HG02798 (cell line): ENCODE data around the gene MYBPC2.

Experiments
- ATAC-seq: cut with Tn5 transposase; IDR thresholded peaks from one replicate; pipeline ENCODE4 v1.9.1; 2021; ENCODE audit warnings: mild to moderate bottlenecking; ENCODE audit not compliant: unreplicated experiment, poor library complexity

The MYBPC2 gene

GRCh38 chr19:50495020-50495531, 62.4 kb downstream of the MYBPC2 start:
- no peak for ATAC-seq

GRCh38 chr19:50496189-50497021, 63.7 kb downstream of the MYBPC2 start:
- ATAC-seq = no peak

- ATAC-seq = no peak
Measured at GRCh38 chr19:50497022-50497405, 64.3 kb downstream of the MYBPC2 start.

DNA sequence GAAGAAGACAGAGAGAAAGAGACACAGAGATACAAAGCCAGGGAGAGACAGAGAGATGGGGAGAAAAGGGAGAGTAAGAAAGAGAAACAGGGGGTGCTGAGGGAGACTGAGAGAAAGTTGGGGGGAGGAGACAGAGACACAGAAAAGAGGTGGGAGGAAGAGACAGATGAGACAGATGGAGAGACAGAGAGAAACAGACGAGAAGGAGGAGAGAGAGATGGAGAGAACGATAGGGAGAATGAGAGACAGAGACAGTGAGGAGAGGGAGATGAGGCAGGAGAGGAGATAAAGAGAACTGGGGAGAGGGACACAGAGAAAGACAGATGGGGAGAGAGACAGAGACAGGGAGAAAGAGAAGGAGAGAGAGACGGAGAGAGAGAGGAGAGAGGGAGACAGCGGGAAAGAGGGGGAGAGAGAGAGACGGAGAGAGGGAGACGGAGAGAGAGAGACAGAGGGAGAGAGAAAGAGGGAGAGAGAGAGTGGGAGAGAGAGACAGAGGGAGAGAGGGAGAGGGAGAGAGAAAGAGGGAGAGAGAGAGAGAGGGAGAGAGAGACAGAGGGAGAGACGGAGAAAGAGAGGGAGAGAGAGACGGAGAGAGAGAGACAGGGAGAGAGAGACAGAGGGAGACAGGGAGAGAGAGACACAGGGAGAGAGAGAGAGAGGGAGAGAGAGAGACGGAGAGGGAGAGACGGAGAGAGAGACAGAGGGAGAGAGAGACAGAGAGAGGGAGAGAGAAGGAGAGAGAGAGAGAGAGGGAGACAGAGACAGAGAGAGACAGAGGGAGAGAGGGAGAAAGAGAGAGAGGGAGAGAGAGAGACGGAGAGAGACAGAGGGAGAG, 65.7 kb downstream of the MYBPC2 start:
- no peak for ATAC-seq

GRCh38 chr19:50500060-50500752, 67.5 kb downstream of the MYBPC2 start:
- ATAC-seq = no peak

DNA sequence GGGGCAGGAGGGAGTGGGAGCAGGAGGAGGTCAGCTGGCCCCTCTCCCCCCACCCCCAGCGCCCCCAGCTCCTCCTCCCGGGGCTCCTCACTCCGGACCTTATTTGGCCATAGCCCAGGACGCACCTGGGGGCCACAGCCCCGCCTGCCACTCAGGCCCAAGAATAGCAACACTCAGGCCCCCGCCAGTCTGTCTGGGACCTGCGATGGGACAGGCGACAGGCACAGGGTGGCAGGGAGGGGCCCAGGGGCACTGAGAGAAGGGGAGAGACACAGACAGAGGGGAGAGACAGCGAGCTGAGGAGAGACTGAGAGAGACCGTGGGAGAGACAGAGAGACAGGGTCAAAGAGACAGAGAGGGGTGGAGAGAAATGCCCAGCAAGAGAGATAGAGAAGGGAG, 68.1 kb downstream of the MYBPC2 start:
- ATAC-seq = no peak

DNA sequence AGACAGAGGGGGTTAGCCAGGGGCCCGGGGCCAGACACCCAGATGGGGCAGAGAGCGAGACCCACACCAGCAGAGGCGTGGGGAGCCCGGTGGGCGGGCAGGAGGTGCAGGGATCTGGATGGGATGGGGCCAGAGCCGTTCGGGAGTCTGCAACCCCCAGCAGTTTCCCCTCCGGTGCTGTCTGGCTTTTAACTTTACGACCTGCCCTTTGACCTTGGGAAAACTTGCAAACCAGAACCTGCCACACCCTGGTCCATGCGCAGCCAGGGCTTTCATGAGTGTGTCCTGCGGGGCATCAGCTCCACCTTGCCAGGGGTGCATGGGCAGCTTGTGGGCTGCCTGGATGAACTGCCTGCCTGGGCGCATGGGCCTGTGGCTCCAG, 68.5 kb downstream of the MYBPC2 start:
- no peak for ATAC-seq

GRCh38 chr19:50501568-50502475, 69.1 kb downstream of the MYBPC2 start:
- ATAC-seq = no peak

DNA sequence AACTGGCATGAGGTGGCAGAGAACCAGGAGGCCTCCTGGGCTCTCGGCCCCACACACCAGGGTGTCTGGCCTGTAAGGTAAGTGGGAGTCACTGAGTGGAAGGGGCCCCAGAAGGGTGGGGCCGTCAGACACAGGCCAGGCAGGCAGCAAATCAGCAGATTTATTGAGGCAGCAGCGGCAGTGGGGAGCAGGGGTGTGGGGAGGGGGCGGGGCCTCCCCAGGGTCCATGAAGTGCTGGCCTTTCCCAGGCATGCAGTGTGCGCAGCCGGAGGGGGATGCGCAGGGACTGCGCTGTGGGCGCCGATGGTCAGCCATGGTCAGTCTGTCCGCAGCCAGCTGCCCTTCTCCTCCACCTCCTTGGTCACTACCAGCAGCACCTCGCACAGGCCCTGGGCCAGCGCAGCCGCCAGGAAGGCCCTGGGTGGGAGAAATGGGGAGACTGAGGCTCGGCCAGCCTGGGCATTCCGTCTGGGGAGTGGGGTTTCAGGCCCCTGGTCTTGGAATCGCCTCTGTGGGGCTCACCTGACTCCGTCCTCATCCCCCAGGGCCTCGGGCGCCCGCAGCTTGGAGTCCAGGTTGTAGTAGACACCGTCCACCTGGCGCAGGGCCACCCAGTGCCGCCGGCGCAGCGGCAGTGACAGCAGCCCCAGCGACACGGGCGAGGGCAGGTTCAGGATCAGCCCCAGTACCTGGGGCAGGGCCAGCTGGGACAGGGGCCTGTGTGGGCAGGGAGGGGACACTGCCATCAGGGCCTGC, 73.3 kb downstream of the MYBPC2 start:
- no peak for ATAC-seq

DNA sequence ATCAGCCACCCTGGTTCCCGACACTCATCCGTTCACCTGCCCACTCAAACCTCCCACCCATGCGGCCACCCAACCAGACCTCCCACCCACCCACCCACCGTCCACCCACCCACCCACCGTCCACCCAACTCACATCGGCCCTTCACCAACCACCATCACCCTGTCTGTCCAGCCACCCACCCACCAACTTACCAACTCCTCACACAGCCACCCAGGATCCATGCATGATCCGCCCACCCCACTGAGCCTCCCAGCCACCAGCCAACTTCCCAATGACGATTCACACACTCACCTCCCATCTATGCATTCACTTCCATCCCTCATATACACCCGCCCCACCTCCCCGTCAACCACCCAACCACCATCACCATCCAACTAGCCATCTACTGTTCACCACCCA, 74.0 kb downstream of the MYBPC2 start:
- ATAC-seq = no peak

DNA sequence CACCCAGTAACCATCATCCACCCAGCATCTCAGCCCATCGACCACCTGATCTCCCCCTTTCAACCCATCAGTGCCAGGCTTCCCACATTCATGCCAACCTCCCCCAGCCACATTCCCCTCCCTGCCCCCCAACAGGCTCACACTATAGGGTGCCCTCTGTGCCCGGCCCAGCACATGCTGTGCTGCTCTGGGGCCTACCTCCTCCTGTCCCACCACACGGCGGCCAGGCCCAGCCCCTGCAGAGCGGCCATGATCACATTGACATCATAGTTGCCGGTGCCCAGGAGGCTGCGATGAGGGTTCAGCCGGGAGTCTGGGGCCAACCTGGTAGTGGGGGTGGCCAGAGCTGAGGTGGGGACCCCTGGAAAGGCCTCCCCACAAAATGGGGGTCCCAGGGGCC, 74.7 kb downstream of the MYBPC2 start:
- no peak for ATAC-seq

- ATAC-seq = no peak
Measured at GRCh38 chr19:50508843-50509190, 76.1 kb downstream of the MYBPC2 start.

DNA sequence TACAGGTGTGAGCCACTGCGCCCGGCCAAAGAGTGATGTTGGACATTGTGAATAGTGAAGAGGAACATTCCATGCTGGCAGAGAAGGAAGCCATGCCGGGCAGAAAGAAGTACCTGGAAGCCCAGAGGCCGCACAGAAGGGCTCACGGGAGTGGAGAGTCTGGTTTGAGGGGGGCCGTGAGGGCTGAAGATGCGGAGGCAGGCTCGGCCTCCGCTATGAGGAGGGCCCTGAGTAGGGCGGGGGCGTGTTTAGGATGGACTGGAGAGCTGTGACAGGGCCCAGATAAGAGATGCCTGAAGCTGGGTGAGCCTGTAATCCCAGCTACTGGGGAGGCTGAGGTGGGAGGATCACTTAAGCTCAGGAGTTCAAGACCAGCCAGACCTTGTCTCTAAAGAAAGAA, 76.7 kb downstream of the MYBPC2 start:
- ATAC-seq = no peak

- ATAC-seq = no peak
Measured at GRCh38 chr19:50510121-50510670, 77.5 kb downstream of the MYBPC2 start.

DNA sequence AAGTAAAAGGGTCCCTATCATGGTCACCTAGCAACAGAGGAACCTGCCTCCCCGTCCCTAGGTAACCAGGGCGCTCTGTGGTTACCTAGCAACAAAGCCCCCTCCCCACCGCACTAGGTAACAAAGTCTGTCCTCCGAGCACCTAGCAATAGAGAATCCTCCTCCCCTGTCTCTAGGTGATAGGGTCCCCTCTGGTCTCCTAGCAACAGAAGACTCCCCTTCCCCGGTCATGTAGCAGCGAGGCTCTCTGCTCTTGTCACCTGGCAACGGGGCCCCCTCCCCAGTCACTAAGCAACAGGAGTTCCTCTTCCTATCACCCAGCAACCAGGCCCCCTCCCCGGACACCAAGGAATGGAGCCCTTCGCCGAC, 78.0 kb downstream of the MYBPC2 start:
- no peak for ATAC-seq

GRCh38 chr19:50511069-50511822, 78.6 kb downstream of the MYBPC2 start, which contains the start of gene JOSD2:
TSS of gene JOSD2 (minus strand) at chr19:50511191. CDS start at chr19:50510431, 760 bp downstream.
- peak; percentile 91 for ATAC-seq

DNA sequence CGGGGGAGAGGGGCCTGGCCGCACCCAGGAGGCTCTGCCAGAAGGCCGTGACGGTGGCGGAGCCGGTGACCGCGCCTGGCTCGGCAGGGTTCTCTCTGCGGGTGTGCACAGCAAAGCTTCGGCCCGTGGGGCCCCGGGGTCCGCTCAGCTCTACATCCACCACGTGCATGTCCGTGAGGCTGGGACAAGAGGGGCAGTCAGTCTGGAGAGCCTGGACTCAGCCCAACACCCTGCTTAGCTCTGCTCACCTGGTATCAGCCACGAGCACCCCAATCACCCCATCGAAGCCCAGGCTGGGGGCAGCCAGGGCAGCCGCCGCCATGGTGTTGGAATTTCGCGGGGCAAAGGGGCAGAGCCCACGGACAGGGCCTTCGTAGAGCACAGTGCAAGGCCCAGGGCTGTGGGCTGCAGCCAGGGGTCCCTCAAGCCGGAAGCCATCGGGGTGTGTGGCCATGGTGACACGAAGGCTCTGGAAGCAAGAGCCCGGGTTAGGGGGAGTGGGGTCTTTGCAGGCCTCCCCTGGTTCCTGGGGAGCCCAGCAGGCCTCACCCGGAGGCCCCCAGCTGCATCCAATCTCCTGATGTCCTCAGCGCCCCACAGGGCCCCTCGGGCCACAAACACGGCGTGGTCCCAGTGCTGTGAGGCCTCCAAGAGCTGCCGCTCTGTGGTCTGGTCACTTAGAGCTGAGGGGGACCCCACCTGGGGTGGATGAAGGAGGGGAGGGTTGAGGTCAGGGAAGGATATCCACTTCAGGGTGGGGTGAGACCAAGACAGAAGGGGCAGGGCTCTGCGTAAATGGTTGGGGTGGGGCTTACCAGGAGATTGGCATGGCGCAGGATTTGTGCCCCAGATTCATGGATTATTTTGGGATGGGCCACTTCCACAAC, 79.7 kb downstream of the MYBPC2 start:
- no peak for ATAC-seq
